Right cardiac atrium (tissue), 5 donors: ENCODE measurements around the gene SBK1. TPM values are rescaled to one million over a fixed set of nuclear protein-coding genes. Genes with fewer than 3 reads are reported as not detected.
A peak's percentile ranks its signal among the peaks of the same experiment; 100 is the strongest.

ENCODE experiments used
- ATAC-seq, 2 donors: fragments of 200-7000 bp; cut with Tn5 transposase; one replicate each; pipeline versions ENCODE4 v1.8.0 to v1.9.1; 2020; ENCODE audit warnings: moderate library complexity in 2 of 2, mild to moderate bottlenecking in 1 of 2
- DNase-seq, 3 donors: peaks; one replicate each; pipeline ENCODE4 v3.0.0-alpha.2; 2020
- H3K27ac ChIP-seq: one replicate; pipeline ENCODE4 v1.5.1; 2013; ENCODE audit warnings: mild to moderate bottlenecking, low read length, control low read depth, moderate library complexity
- H3K27me3 ChIP-seq: one replicate; pipeline ENCODE4 v1.6.1; 2013; ENCODE audit not compliant: control insufficient read depth, insufficient read depth
- H3K4me1 ChIP-seq: one replicate; pipeline ENCODE4 v1.6.1; 2013; ENCODE audit warnings: low read length; ENCODE audit not compliant: control insufficient read depth, insufficient read depth
- H3K4me3 ChIP-seq: one replicate; pipeline ENCODE4 v1.5.1; 2013; ENCODE audit warnings: low read length, control low read depth
- H3K9me3 ChIP-seq: one replicate; pipeline ENCODE4 v1.6.1; 2013; ENCODE audit warnings: low read length; ENCODE audit not compliant: control insufficient read depth
- WGBS: extraction: QIAGEN DNeasy Blood & Tissue Kit; methylation state at CpG from one replicate; pipeline ENCODE4 v1.1.7; 2013; 5-methylcytosine and 5-hydroxymethylcytosine counted together
- intact Hi-C, 4 donors: fragments of 100-400 bp; cut with DNase I; formaldehyde crosslinking; loops; one replicate each; pipeline versions ENCODE4 v1.11.0 to v1.14.0; 2022 to 2023
- polyA plus RNA-seq: library from polyadenylated mRNA; stranded (reverse); fragments of 200-250 nt; gene quantifications from one replicate; pipeline ENCODE4 v1.2.3, GENCODE V29; 2013
- total RNA-seq, 4 donors: library from RNA; stranded (reverse); fragmentation: NEBNext Ultra II Directional; extraction: Animal tissue kit (Norgen Biotek cat#: 25700); gene quantifications; one replicate each; pipeline ENCODE4 v1.2.1, GENCODE V29; 2021
- donor health status: healthy with polysubstance abuse.
- donor health status: DM: no; HTN: yes; CAD: no.
- donor health status: DM: no; HTN: no; CAD: no.
- donor health status: DM: no; HTN: yes; CAD: no; lungs with severe emphysema.
- donor health status: DM: yes; HTN: yes; CAD: no.

Gene SBK1
- total and polyA plus RNA-seq, 5 donors: 0.19 to 1.3 (median 1.2) TPM

DNA sequence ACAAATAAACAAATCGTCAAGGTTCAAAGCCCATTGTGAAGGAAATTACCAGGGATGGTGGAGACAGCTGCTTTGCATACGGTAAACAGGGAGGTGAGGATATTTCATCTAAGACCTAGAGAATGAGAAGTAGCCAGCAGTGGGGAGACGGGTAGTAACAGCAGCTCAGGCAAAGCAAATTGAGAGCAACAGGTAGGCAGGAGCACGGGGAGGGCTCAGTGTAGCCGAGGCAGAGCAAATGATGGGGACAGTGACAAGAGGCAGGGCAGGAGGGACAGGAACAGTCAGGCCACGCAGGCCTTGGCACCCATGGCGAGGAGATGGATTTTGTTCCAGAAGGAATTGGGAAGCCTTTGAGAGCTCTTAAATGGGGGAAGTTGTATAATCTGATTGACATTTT is 29.0 kb upstream of the SBK1 start:
- ATAC-seq: no peak
- no peaks in the 10 kb centered on the region for H3K9me3 ChIP-seq

DNA sequence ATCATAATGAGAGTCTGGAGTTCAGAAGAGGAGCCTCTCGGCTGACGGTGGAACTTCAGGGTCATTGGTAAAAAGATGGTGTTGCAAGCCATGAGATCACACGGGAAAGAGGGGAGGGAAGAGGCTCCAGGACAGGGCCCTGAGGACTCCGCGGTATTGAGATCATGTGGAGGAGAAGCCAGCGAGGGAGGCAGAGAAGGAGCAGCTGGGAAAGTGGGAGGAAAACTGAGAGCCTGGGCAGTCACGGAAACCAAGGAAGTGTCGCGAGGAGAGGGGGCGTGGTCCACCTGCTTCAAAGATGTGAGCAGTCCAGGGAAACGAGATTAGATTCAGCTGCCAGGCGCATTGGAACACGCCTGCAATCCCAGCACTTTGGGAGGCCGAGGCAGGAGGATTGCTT is 27.7 kb upstream of the SBK1 start:
- Histone ChIP-seq H3K27me3 (no peaks in the 10 kb centered on the region), H3K27ac (no peak overlapping the region), H3K4me1 (no peaks in the 10 kb centered on the region), H3K4me3 (no peak overlapping the region), H3K9me3 (no peaks in the 10 kb centered on the region)
- DNase-seq (no peak), ATAC-seq (no peak)
- 41% methylated on average over 14 of the region's 14 CpGs for WGBS
- intact Hi-C loops: no loop called here

More for the DNA sequence above, 29.0 kb upstream of the SBK1 start:
- Histone ChIP-seq H3K27me3 (no peaks in the 10 kb centered on the region), H3K4me3 (no peak overlapping the region), H3K4me1 (no peaks in the 10 kb centered on the region), H3K27ac (no peak overlapping the region)
- DNase-seq: no peak
- intact Hi-C loops: no loop called here
- 68% methylated on average over 7 of the region's 7 CpGs for WGBS

- H3K27ac ChIP-seq: no peak overlapping the region
- H3K4me1 ChIP-seq: no peaks in the 10 kb centered on the region
- H3K9me3 ChIP-seq: no peaks in the 10 kb centered on the region
- no peak for DNase-seq
- intact Hi-C loops: no loop called here
- H3K27me3 ChIP-seq: no peaks in the 10 kb centered on the region
- ATAC-seq: no peak
- H3K4me3 ChIP-seq: no peak overlapping the region
- 95% methylated on average over 5 of the region's 5 CpGs for WGBS
Observed at GRCh38 chr16:28265822-28266221, 26.5 kb upstream of the SBK1 start.

DNA sequence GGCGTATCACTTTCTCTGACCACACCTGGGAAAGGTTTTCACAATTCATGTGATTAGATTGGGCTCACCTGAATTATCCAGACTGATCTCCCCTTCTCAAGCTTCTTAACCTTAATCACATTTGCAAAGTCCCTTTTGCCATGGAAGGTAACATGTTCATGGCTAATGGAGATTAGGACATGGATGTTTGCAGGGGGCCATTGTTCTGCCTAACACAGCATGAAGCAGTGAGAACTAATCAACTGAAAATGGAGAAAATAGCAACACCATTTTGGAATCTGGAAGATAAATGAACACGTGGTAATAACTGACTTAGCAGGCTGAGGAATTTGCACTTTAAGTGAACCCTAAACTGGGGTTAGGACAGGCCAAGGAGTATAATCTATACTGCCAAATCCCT is 25.0 kb upstream of the SBK1 start:
- Histone ChIP-seq H3K27ac (no peak overlapping the region), H3K27me3 (no peaks in the 10 kb centered on the region), H3K9me3 (no peaks in the 10 kb centered on the region), H3K4me1 (no peaks in the 10 kb centered on the region), H3K4me3 (no peak overlapping the region)
- intact Hi-C loops: no loop called here
- DNase-seq (no peak), ATAC-seq (no peak)
- WGBS: 56% methylated on average over 2 of the region's 2 CpGs

- DNase-seq (no peak), ATAC-seq (no peak)
- WGBS: 66% methylated on average over 4 of the region's 4 CpGs
- Histone ChIP-seq H3K4me1 (no peaks in the 10 kb centered on the region), H3K27me3 (no peaks in the 10 kb centered on the region), H3K9me3 (no peaks in the 10 kb centered on the region), H3K4me3 (no peak overlapping the region), H3K27ac (no peak overlapping the region)
- intact Hi-C loops: no loop called here
Observed at GRCh38 chr16:28273511-28273910, 18.8 kb upstream of the SBK1 start.

DNA sequence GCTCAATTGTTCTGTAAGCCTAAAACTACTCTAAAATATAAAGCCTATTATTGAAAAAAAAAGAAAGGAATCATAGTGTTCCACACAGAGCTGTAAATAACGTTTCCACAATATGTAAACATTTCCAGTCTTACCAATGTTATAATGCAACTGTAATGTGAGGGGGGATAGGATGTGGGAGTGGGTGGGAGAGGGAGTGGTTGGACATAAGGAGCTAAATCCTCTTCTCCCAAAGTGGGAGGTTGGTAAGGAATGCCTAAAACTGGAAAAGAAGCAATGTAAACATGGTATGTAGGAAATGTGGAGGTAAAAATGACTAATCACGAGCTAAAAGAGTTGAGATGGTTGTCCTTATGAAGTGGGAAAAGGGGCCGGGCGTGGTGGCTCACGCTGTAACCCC is 17.6 kb upstream of the SBK1 start:
- DNase-seq (no peak), ATAC-seq (no peak)
- H3K9me3 ChIP-seq: no peaks in the 10 kb centered on the region
- intact Hi-C loops: loop anchor here in 1 of 4 donors (5.0 kb wide), 1 partner anchor 43 kb away; no protein-coding TSS in a partner anchor
- no peaks in the 10 kb centered on the region for H3K4me1 ChIP-seq
- H3K4me3 ChIP-seq: no peak overlapping the region
- 77% methylated on average over 5 of the region's 5 CpGs for WGBS
- H3K27me3 ChIP-seq: no peaks in the 10 kb centered on the region
- H3K27ac ChIP-seq: no peak overlapping the region

- Histone ChIP-seq H3K4me3 (no peak overlapping the region), H3K9me3 (no peaks in the 10 kb centered on the region), H3K27ac (no peak overlapping the region), H3K27me3 (no peaks in the 10 kb centered on the region), H3K4me1 (no peaks in the 10 kb centered on the region)
- 80% methylated on average over 11 of the region's 11 CpGs for WGBS
- DNase-seq: no peak
- no peak for ATAC-seq
- intact Hi-C loops: loop anchor here in 1 of 4 donors (5.0 kb wide), 1 partner anchor 41 kb away; no protein-coding TSS in a partner anchor
Observed at GRCh38 chr16:28276301-28276700, 16.0 kb upstream of the SBK1 start.

GRCh38 chr16:28277537-28278388 is 14.6 kb upstream of the SBK1 start:
- Histone ChIP-seq H3K9me3 (no peaks in the 10 kb centered on the region), H3K27ac (no peak overlapping the region), H3K27me3 (no peaks in the 10 kb centered on the region), H3K4me1 (no peaks in the 10 kb centered on the region), H3K4me3 (peak overlapping the region; percentile 14)
- ATAC-seq (peak; percentile 89 to 93), DNase-seq (peak; percentile 85 to 96 (median 93))
- intact Hi-C loops: loop anchor here in 2 of 4 donors (1.0 to 5.0 kb wide), 2 partner anchors 40 to 41 kb away; no protein-coding TSS in a partner anchor
- 3% methylated on average over 44 of the region's 44 CpGs for WGBS

DNA sequence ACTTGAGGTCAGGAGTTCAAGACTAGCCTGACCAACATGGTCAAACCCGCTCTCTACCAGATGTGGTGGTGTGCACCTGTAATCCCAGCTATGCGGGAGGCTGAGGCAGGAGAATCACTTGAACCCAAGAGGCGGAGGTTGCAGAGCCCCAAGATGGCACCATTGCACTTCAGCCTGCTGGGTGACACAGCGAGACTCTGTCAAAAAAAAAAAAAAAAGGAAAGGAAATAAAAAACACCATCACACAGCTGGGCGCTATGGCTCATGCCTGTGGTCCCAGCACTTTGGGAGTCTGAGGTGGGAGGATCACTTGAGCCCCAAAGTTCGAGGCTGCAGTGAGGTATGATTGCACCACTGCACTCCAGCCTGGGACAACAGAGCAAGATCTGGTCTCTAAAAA is 13.3 kb upstream of the SBK1 start:
- DNase-seq (no peak), ATAC-seq (no peak)
- intact Hi-C loops: loop anchor here in 1 of 4 donors (5.0 kb wide), 1 partner anchor 38 kb away; no protein-coding TSS in a partner anchor
- no peaks in the 10 kb centered on the region for H3K9me3 ChIP-seq
- H3K27ac ChIP-seq: no peak overlapping the region
- H3K4me3 ChIP-seq: no peak overlapping the region
- no peaks in the 10 kb centered on the region for H3K4me1 ChIP-seq
- 90% methylated on average over 6 of the region's 6 CpGs for WGBS
- no peaks in the 10 kb centered on the region for H3K27me3 ChIP-seq

DNA sequence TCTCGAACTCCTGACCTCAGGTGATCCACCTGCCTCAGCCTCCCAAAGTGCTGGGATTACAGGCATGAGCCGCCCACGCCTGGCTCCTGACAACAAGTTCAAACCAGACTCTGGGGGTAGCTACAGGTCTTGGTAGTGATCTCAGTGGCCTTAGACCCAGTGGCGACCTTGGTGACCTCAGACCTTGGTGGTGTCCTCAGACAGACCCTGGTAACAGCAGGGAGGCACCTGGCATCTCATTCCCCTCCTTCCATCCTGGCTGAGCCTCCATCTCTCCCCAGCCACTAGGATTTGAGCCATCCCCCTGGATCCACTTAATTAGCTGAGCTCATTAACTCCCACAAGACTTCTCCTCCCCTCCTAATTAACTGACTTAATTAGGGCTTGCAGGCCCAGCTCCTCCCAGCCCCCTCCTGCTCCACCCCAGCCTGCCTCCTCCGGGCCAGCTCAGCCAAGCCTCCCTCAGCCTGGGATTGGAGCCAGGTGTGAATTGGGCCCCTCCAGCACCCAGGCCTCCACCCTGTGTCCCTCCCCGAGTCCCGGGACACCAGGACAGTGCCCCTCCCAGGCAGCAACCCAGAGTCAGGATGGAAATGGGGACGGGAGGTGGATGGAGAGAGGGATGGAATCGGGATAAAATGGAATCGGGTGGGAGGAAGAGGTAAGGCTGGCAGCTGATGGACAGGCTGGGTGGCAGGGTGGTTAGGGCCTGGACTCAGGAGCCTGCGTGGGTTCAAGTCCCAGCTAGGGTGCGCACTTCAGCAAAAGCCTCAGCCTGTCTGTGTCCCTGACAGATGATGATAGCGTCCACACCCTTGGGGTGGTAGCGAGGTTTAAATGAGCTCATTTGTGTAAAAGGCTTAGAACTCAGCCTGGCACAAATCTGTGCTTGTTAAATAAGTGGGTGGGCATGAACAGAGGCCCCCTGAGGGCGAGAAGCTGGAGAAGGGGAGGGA is 11.2 kb upstream of the SBK1 start:
- Histone ChIP-seq H3K27me3 (no peaks in the 10 kb centered on the region), H3K4me1 (no peaks in the 10 kb centered on the region), H3K9me3 (no peaks in the 10 kb centered on the region), H3K4me3 (no peak overlapping the region), H3K27ac (no peak overlapping the region)
- 62% methylated on average over 15 of the region's 15 CpGs for WGBS
- no peak for ATAC-seq
- no peak for DNase-seq
- intact Hi-C loops: no loop called here

DNA sequence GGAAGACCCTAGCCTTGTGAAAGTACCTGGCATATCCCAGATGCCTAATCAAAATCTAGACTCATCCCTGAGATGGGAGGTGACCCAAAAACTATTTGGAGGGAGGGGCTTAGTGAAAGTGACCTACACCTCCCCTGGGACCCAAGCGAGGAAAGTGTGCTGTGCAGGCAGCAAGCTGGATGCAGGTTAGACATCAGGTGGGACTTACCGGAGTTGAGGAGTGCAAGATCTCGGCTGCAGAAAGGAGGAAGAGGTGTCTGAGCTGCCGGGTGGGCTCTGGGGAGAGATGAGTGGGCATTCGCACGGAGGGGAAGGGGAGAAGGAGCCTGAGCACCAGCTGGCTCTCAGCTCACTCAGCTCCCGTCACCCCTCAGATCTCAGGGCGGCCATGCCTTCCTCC is 10.3 kb upstream of the SBK1 start:
- 83% methylated on average over 8 of the region's 8 CpGs for WGBS
- no peak for ATAC-seq
- DNase-seq: no peak

More for the DNA sequence above, 10.3 kb upstream of the SBK1 start:
- Histone ChIP-seq H3K27ac (no peak overlapping the region), H3K4me3 (no peak overlapping the region), H3K4me1 (no peaks in the 10 kb centered on the region), H3K9me3 (no peaks in the 10 kb centered on the region), H3K27me3 (no peaks in the 10 kb centered on the region)
- intact Hi-C loops: no loop called here
